Natural killer cell (primary cell): Measurements from ENCODE around the gene ADAMTS3. TPM values are rescaled to one million over a fixed set of nuclear protein-coding genes. Genes with fewer than 3 reads are reported as not detected.

ENCODE experiments used
- ATAC-seq, 3 donors: fragments of 150-1000 bp in 2 of 3; fragments of 200-7000 bp in 1 of 3; cut with Tn5 transposase; 1 replicate in 1 of 3; 2 replicates in 2 of 3; pipeline ENCODE4 v1.10.0; 2021; ENCODE audit warnings: mild to moderate bottlenecking in 2 of 3, moderate library complexity in 2 of 3
- DNase-seq, 2 donors: peaks; one replicate each; pipeline versions ENCODE4 v3.0.0 to v3.0.0-alpha.2; 2013 to 2021; ENCODE audit warnings: mixed read lengths in 1 of 2
- H3K27ac ChIP-seq: one replicate; pipeline ENCODE4 v1.5.1; 2013; ENCODE audit warnings: mild to moderate bottlenecking, low read length
- H3K27me3 ChIP-seq: one replicate; pipeline ENCODE4 v1.6.1; 2013; ENCODE audit warnings: low read length; ENCODE audit not compliant: control insufficient read depth, insufficient read depth
- H3K36me3 ChIP-seq: one replicate; pipeline ENCODE4 v1.6.1; 2013; ENCODE audit warnings: low read length; ENCODE audit not compliant: control insufficient read depth, insufficient read depth
- H3K4me1 ChIP-seq: one replicate; pipeline ENCODE4 v1.6.1; 2013; ENCODE audit warnings: low read length; ENCODE audit not compliant: control insufficient read depth, insufficient read depth
- H3K4me3 ChIP-seq: one replicate; pipeline ENCODE4 v1.5.1; 2013; ENCODE audit warnings: low read length
- H3K9me3 ChIP-seq: one replicate; pipeline ENCODE4 v1.6.1; 2013; ENCODE audit warnings: low read length; ENCODE audit not compliant: control insufficient read depth, insufficient read depth
- H3K27ac Mint-ChIP-seq, 2 donors: one replicate each; pipeline ENCODE4 v1.8.0; 2022; ENCODE audit warnings: mild to moderate bottlenecking in 2 of 2, mixed read lengths in 2 of 2, moderate library complexity in 1 of 2
- H3K27me3 Mint-ChIP-seq, 2 donors: one replicate each; pipeline ENCODE4 v1.8.0; 2022; ENCODE audit warnings: low read depth in 2 of 2, mixed read lengths in 2 of 2
- H3K36me3 Mint-ChIP-seq: one replicate; pipeline ENCODE4 v1.8.0; 2022; ENCODE audit warnings: mixed read lengths
- H3K4me1 Mint-ChIP-seq, 2 donors: one replicate each; pipeline ENCODE4 v1.8.0; 2022; ENCODE audit warnings: mixed read lengths in 2 of 2
- H3K4me3 Mint-ChIP-seq: one replicate; pipeline ENCODE4 v1.8.0; 2022; ENCODE audit warnings: mild to moderate bottlenecking, moderate library complexity, mixed read lengths
- H3K9me3 Mint-ChIP-seq, 2 donors: one replicate each; pipeline ENCODE4 v1.8.0; 2022; ENCODE audit warnings: mixed read lengths in 2 of 2
- CTCF ChIP-seq: fragments of 200-600 bp; IDR thresholded peaks from one replicate; pipeline ENCODE4 v1.8.0; 2022; ENCODE audit warnings: antibody characterized with exemption
- WGBS: methylation state at CpG from one replicate; pipeline ENCODE4 v1.1.7; 2013; ENCODE audit warnings: missing lambda C conversion rate; ENCODE audit not compliant: insufficient coverage; 5-methylcytosine and 5-hydroxymethylcytosine counted together
- intact Hi-C: fragments of 100-400 bp; cut with micrococcal nuclease; formaldehyde crosslinking; loops from one replicate; pipeline ENCODE4 v1.14.2; 2022
- total RNA-seq, 4 donors: library from RNA; stranded (reverse); fragments of 120-200 nt in 1 of 4; gene quantifications; one replicate each; pipeline versions ENCODE4 v1.2.3 to v1.2.4, GENCODE V29; 2013 to 2022

Gene ADAMTS3
- total RNA-seq, 3 donors from 2014 or later (not counting 1 experiment from before 2014, with no cell fraction given) = 0.30 TPM; not detected in 2

- Mint-ChIP-seq H3K36me3 (peaks cover 6% of the 10 kb centered on the region), H3K27me3 (peaks cover 21 to 31% of the 10 kb centered on the region in 2 donors), H3K27ac (no peak overlapping the region), H3K9me3 (peaks cover 0 to 2% of the 10 kb centered on the region in 2 donors), H3K4me1 (peaks cover 0 to 12% of the 10 kb centered on the region in 2 donors), H3K4me3 (no peak overlapping the region)
- ATAC-seq (no peak), DNase-seq (no peak)
- Histone ChIP-seq H3K27me3 (peaks cover 20% of the 10 kb centered on the region), H3K4me1 (peaks cover 12% of the 10 kb centered on the region), H3K4me3 (no peak overlapping the region), H3K27ac (no peak overlapping the region), H3K9me3 (no peaks in the 10 kb centered on the region), H3K36me3 (no peaks in the 10 kb centered on the region)
- 54% methylated on average over 1 of the region's 2 CpGs for WGBS
- intact Hi-C loops = no loop called here
- no peak for TF ChIP-seq CTCF
These were observed 2.5 kb downstream of the ADAMTS3 start for GRCh38 chr4:72566464-72566972.

- Histone ChIP-seq H3K27ac (no peak overlapping the region), H3K9me3 (no peaks in the 10 kb centered on the region), H3K4me1 (peaks cover 12% of the 10 kb centered on the region), H3K27me3 (peaks cover 19% of the 10 kb centered on the region), H3K4me3 (no peak overlapping the region), H3K36me3 (no peaks in the 10 kb centered on the region)
- Mint-ChIP-seq H3K4me1 (peaks cover 0 to 10% of the 10 kb centered on the region in 2 donors), H3K36me3 (peaks cover 3% of the 10 kb centered on the region), H3K27me3 (peaks cover 14 to 19% of the 10 kb centered on the region in 2 donors), H3K9me3 (peaks cover 2% of the 10 kb centered on the region in 2 donors), H3K4me3 (no peak overlapping the region), H3K27ac (no peak overlapping the region)
- DNase-seq (no peak), ATAC-seq (no peak)
- TF ChIP-seq CTCF = no peak
- intact Hi-C loops = no loop called here
- 74% methylated on average over 2 of the region's 2 CpGs for WGBS
These were observed 4.2 kb downstream of the ADAMTS3 start for GRCh38 chr4:72564789-72565188.

GRCh38 chr4:72564184-72564583 is 4.8 kb downstream of the ADAMTS3 start:
- Histone ChIP-seq H3K27me3 (peaks cover 19% of the 10 kb centered on the region), H3K36me3 (no peaks in the 10 kb centered on the region), H3K9me3 (no peaks in the 10 kb centered on the region), H3K27ac (no peak overlapping the region), H3K4me3 (no peak overlapping the region), H3K4me1 (peaks cover 12% of the 10 kb centered on the region)
- Mint-ChIP-seq H3K4me3 (no peak overlapping the region), H3K4me1 (peaks cover 0 to 7% of the 10 kb centered on the region in 2 donors), H3K27ac (no peak overlapping the region), H3K36me3 (no peaks in the 10 kb centered on the region), H3K27me3 (peaks cover 12 to 16% of the 10 kb centered on the region in 2 donors), H3K9me3 (peaks cover 2 to 3% of the 10 kb centered on the region in 2 donors)
- WGBS = no CpG with 5 or more reads among the region's 1 CpG
- TF ChIP-seq CTCF = no peak
- ATAC-seq = no peak
- intact Hi-C loops = no loop called here
- DNase-seq = no peak

GRCh38 chr4:72558655-72559054 is 10.4 kb downstream of the ADAMTS3 start:
- WGBS = 89% methylated on average over 1 of the region's 1 CpG
- intact Hi-C loops = no loop called here

More at GRCh38 chr4:72558655-72559054, 10.4 kb downstream of the ADAMTS3 start:
- no peaks in the 10 kb centered on the region for H3K36me3 Mint-ChIP-seq
- Histone ChIP-seq H3K27ac (no peak overlapping the region), H3K4me3 (no peak overlapping the region), H3K9me3 (no peaks in the 10 kb centered on the region), H3K4me1 (no peaks in the 10 kb centered on the region), H3K36me3 (no peaks in the 10 kb centered on the region), H3K27me3 (no peaks in the 10 kb centered on the region)
- ATAC-seq = no peak
- no peaks in the 10 kb centered on the region for H3K27me3 Mint-ChIP-seq
- H3K9me3 Mint-ChIP-seq = peaks cover 7 to 13% of the 10 kb centered on the region in 2 donors
- no peak for TF ChIP-seq CTCF
- H3K4me3 Mint-ChIP-seq = no peak overlapping the region
- DNase-seq = no peak
- H3K27ac Mint-ChIP-seq = no peak overlapping the region
- H3K4me1 Mint-ChIP-seq = no peaks in the 10 kb centered on the region
